HG03432 (cell line): ENCODE measurements around the gene CDH26.
A peak's percentile ranks its signal among the peaks of the same experiment; 100 is the strongest.

Source experiments
- ATAC-seq: cut with Tn5 transposase; IDR thresholded peaks from one replicate; pipeline ENCODE4 v1.9.1; 2021; ENCODE audit warnings: mild to moderate bottlenecking, moderate library complexity; ENCODE audit not compliant: unreplicated experiment

The CDH26 gene

DNA sequence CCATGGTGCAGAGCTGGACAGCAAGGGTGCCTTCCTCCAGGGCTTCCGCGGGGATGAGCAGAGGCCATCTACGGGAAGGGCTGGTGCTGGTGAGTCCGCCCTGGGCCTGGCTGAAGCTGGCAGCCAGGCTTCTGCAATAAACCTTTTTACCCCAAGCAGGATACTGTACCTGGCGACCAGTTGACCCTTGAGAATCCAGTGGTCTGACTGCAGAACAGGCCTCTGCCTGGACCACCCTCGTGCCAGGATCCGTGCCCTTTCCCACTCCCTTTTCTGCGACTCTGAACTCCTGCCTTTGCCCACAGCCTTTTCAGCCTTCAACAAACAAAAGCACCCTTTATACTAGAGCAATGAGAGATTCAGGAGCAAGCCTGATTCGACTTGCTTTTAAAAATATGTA is 18.9 kb downstream of the CDH26 start:
- ATAC-seq: no peak

DNA sequence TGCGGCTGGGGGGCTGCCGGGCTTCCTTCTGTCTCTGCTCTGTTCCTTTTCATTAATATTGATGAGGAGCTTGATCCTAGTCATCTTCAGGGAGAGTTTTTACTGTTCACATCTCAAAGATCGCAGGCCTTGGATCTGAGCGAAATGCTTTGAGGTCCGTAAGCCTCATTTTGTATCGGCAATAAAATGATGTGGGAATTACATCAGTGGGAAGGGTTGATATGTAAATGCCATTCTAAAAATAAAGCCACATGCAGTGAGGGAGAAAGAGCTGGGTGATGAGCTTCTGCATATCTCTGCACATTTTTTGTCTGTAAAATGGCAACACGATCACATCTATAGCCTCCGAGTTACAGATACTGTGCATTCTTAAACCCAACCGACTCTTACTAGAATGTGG is 24.9 kb downstream of the CDH26 start:
- no peak for ATAC-seq

DNA sequence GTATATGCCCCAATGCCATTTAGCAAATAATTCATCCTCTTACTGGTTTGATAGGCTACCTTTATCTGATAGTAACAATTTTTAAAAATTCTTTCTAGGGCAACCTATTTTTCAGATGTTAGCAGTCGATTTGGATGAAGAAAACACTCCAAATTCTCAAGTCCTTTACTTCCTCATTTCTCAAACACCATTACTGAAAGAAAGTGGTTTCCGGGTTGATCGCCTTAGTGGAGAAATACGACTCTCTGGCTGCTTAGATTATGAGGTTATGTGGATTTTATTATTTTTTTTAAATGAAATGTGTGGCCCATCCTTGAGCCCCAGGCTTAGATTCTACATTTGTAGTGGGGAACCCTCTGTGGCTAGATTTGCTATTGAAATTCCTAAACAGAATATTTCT is 26.3 kb downstream of the CDH26 start:
- ATAC-seq: no peak

DNA sequence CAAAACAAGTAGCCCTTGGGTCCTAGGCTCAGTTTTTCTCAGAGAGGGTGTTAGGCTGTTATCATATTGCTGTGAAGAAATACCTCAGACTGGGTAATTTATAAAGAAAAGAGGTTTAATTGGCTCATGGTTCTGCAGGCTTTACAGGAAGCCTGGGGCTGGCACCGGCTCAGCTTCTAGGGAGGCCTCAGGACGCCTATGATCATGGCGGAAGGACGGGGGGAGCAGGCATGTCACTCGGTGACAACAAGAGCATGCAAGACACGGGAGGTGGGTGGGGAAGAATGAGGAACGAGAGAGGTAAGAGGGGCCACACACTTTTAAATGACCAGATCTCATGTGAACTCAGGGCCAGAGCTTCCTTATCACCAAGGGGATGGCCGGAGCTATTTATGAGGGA is 26.9 kb downstream of the CDH26 start:
- ATAC-seq: no peak

DNA sequence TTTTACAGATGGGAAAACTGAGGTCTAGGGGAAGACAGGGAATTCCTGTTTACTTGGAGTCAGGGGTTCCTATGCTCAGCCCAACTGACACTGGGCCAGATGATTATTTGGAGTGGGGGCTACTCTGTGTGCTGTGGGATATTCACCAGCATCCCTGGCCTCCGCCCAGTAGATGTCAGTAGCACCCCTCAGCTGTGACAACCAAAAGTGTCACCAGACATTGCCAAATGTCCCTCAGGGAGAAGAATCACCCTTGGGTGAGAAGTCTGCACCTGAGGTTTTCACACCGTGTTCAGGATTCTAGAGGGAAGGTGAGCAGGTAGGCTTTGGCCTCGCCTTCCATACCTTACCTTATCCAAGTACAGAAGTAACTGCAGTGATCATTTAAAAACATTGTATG is 27.6 kb downstream of the CDH26 start:
- ATAC-seq: no peak

DNA sequence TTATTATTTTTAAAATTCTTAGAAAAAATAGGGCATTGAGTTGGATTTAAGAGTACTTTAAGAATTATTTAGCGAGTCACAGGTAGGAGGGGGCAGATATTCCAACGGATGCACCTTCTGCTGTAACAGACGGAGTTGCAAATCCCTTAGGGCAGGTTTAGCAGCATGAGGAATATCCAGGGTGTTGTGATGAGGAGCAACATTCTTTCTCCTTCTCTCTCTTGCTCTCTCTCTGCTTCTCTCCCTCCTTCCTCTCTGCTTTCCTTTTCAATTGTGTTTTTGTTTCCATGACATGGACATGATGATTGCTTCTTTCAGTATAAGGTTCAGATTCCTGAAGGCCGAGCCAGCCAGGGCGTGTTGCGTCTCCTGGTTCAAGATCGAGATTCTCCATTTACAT is 28.9 kb downstream of the CDH26 start:
- ATAC-seq: no peak

DNA sequence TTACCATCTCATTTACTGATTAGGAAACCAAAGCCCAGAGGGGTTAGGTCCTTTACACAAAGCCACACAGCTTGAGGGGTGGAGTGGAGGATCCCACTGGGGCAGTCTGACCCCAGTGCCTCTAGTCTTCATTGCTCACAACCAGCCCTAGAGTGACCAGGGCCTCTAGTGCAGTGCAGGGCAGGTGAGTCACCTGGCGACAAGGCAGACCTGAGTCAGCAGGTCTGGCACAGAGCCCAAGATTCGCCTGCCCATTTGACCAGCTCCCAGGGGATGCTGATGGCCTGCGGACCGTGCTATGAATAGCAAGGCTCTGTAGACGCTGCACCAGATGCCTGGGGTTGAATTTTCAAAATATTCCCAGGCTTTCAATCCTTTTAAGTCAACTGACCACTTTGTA is 29.9 kb downstream of the CDH26 start:
- no peak for ATAC-seq

DNA sequence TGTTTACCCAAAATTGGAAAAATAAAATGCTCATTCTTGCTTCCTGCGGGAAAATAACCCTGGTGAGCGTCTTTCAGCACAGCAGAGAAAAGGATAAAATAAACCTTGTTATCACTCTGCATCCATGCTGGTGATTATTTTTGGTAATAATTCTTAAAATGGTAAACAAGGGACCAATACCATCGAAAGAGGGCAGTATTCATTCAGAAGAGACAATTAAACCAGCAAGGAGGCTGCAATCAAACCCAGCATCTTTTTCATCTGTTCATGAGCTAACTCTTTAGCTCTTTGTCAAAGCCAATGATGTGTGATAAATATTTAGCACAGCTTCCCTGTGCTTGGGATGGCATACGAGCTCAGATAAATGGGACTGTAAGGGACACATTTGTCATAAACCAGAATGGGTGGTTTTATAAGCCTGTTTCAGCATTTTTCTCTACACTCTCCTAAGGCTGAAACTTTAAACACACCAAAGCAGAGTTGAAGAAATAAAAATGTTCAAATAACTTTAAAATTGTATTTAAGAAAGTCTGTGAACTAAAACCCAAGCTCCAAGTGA is 34.4 kb downstream of the CDH26 start:
- no peak for ATAC-seq

DNA sequence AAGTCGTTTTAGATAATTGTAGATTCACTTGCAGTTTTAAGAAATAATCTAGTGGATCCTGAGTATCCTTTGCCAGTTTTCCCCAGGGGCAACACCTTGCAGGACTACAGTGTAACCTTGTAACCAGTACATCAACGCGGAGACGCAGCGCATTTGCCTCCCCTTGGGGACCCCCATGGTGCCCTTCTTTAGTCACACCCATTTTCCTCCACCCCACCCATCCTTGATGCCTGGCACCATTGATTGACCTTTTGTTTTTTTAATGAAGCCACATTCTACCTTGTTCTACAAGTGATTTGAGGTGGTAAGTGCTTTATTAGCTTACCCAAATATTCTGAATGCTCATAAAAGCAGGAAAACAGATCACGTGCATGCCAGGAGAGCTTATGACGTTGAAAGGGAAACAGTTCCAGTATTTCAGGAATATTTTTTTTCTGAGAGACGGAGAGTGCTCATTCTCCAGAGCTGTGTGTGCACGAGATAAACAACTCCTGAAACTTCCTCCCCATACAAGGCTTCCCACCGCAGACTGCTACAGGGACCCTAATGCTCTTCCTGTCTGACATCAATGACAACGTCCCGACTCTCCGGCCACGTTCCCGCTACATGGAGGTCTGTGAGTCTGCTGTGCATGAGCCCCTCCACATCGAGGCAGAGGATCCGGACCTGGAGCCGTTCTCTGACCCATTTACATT is 35.7 kb downstream of the CDH26 start:
- no peak for ATAC-seq

DNA sequence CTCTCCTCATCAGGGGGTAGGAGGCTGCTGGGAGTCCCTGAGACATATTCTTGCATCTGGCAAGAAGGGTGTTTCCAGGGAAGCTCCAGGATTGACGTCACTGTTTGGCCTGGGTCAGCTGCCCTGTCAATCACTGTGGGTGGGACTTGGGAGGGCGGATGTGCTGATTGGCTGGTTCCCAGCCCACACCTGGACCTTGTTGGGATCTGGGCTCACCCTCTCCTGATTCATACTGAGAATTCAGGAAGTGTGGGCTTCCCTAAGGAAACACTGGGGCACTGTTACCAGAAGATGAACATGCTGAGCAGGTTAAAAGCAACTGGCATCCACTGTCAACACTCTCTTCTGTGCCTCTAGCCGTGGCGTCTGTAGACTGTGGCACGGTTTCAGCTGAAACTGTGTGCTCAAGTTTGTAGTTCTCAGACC is 36.5 kb downstream of the CDH26 start:
- ATAC-seq: no peak

DNA sequence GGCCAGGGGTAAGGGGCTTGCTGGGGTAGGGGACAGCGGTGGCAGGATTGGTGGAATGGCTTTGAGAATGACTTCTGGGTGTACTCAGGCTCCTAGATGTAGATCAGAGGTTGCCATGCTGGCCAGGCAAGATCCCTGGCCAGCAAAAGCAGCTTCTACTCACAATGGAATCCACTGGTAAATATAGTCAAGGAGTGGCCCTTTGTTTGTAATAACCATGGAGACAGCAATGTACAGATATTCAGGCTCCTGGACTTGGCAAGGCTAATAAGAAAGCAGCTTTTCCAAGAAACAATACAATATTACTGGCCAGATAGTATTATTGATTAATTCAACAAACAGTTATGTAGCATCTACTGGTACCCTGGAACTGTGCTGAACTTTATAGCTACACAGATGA is 37.9 kb downstream of the CDH26 start:
- no peak for ATAC-seq

DNA sequence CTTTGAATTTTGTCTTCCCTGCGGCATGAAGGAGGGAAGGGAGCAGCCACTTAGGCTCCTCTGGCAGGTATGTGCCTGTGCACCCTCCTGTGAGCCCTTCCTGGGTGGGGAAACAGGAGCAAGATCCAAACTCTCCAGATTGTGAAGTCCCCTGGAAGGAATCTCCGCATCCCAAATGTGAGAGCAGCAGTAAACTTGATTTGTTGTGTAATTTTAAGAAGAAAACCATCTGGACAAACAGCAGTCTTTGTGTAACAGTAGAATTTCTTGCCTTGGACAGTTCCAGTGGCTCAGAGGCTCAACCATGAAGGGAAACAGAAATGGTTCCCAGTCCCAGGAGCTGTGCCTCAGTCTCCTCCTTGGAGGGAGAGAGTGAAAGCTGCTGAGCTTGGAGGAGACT is 39.7 kb downstream of the CDH26 start:
- no peak for ATAC-seq

DNA sequence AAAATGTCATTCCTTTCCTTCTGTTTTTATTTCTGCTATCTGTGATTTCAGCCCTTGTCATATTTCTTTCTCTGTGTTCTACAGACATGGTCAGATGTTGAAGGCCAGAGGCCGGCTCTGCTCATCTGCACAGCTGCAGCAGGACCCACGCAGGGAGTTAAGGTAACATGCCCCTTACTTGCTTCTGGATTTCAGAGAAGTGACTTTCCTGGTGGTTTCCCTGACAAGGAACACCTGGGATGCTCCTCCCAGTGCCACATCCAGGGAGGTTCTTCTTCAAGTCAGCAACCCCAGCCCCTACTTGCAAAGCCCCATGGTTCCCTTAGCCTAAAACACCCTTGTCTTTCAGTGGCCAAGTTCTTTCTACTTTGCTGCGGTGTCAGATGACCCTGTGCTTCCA is 41.3 kb downstream of the CDH26 start:
- no peak for ATAC-seq

DNA sequence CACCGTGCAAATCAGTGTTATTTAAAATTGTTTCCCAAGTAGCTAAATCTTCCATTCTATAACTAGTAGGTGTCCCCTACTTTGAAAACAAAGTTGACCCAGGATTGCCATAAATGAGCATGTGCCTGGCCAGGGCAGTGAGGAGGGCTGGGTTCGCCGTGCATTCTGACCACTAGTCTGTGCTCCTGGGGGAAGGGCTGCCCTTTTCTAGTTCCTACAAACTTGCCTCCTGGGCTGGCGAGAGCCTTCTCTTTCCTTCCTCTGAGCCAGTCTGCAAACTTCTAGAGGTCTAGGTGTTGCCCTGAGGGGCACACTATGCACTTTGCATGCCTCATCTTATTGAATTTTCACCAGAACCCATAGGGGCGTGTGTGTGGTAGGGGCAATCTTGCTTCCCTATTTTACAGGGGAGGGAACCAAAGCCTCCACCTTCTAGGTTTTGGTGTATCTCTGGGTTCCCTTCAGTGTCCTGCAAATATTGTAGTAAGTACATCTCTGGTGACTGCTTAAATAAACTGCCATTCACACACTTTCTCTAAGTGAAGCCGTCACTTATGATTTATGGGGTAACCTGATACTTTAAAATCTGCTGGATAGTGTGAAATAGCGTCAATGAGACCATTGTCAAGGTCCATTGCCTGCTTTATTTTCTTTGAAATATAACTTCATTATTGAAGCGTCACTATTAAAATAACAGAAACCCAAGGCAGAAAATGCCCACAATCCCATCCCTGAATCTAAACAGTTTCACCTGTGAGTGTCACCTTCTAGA is 42.2 kb downstream of the CDH26 start:
- no peak for ATAC-seq

DNA sequence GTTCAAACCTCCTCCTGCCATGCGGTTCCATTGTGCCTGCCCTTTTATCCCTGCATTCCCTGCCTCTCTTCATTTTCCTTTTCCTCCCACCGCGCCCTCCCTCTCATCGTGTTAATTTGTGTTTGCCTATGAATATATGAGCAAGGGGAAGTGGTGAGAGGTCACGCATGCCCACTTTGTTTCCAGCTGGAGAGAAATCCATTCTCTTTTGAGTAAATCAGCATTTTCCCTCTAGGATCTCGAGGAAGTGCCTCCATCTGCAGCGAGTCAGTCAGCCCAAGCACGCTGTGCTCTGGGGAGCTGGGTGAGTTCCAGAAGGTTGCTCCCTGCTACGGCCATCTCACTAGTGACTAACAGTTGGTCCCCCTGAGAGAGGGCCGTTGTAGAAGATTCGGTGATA is 42.9 kb downstream of the CDH26 start:
- no peak for ATAC-seq

DNA sequence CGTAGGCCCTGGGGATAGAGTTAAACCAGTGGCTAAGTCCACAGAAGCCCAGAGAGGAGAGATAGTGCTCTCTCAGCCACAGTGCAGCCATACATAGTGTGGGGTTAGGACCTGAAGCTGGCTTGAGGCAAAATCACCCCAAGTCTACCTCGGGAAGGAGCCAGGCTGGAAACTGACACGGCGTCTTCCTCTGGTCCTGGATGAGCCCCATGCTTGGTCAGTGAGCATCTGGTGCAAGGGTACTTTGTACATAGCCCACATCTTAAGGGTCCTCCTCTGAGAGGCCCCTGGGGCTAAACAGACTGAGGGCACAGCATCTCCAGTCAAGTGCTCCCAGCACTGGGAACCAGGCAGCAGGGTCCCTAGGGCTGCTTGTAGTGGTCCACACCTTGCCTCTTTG is 45.6 kb downstream of the CDH26 start:
- no peak for ATAC-seq

DNA sequence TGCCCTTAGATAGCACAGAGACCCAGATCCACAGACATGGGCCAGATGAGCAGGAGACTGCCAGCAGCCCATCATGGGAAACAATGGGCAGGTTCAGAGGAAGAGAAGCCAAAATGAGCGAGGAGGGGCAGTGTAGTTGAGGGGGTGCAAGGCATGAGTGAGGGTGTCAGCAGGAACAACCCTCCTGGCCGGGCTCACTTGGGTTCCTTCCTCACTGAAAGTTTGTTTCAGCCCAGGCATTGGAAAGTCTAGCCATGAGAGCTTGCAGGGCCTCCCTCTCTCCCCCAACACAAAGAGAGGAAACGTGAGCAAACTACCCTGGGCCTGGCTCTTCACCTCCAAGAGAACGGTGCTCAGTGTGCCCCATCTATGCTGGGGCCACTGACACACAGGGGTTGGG is 48.0 kb downstream of the CDH26 start:
- ATAC-seq: no peak

DNA sequence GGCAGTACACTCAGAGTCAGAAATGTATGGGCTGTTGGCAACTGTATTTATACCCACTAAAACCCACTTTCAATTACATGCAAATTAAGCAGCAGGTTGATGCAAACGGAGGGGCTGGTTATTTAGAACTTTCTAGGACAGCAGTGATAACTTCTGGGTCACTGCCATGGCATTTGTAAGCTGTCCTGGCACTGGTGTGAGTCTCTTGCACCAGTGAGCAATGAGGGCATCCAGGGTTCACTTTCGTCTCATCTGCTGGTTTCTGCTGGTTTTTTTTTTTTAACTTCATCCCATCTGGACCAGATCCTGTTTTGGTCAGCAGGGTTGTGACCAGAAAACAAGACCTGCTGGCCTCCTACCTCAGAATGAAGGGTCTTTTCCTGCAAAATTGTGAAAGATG is 49.2 kb downstream of the CDH26 start:
- ATAC-seq: no peak

DNA sequence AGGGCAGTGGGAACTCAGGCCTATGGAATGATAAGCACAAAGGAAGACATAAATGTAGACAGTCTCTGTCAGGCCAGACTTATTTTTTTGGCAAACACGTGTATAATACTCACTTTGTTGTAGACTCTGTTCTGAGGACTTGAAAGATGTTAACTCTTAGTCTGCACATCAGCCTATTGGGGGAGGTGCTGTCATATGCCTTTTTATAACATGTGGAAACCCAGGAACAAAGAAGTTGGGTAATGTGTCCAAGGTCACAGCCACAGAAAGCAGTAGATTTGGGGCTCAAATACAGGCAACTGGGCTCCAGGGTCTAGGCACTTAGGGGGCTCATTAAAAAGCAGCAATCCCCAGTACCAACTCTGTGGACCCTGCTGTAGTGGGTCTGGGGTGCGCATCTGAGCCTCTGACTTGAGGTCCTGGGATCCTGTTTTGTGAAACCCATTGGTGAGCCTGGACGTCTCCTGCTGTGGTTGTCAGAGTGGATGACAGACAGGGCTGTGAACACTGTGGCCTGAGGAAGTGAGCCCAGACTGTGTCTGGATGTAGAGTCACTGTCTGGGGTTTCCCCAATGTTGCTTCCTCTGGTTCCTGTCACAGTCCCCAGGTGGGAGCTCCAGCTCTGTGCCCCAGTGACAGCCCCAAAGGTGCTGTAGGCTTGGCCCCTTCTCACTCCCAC is 50.0 kb downstream of the CDH26 start:
- peak; percentile 72 for ATAC-seq

DNA sequence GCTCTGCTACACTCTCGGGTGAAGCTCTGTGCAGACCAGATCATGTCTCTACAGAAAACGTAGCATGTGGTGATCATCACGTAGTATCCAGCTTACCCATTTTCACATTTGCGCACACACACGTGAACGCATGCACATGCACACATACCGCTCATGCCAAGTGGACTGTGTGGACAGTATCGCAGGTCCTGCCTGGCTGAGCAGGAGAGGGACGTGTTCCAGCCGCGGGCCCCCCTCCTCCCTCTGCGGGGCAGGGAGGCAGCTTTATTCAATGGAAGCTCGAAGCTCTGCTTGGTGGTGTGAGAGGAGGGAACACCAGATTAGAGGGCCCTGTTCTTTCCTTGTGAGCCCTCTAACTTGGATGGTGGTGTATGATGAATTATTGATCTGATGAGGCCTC is 51.1 kb downstream of the CDH26 start:
- no peak for ATAC-seq

DNA sequence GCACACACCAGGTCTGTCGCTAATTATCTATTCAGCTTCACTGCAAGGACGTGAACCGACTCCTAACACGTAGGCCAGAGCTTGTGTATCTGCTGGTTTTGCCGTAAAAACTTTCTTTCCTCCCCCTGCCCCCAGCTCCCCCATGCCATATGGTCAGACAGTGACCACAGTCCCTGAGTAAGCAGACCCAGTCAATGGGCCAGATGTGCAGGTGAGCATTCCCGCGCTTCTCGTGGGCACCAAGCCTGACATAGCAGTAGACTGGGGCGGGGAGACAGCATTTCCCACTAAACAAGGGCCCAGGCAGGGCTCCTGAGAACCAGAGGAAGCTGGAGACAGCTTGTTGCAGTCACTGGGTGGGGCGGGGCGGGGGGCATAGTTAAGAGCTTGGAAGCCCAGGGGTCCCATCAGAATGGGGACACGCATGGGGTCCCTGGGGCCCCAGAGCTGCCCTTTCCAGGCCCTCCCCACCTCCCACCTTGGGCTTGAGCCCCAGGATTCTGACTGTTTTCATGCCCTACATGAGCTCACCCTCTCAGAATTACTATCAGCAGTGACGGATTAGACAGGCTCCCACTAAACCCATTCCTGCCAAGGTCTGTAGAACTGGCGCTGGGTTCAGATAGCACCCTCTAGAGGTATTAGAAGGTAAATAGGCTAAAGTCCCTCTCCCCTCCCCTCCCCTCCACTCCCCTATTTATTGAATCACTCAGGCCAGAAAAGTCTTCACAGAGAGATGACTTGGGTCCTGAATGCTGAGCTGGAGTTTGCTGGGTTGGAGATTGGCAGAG is 51.8 kb downstream of the CDH26 start:
- no peak for ATAC-seq
